COLO668 (cell line): Measurements from ENCODE around the gene RFT1.

Source experiments
- DNase-seq: peaks from one replicate; lab custom pipeline; 2025; ENCODE audit not compliant: unreplicated experiment; lab: John Stamatoyannopoulos, UW

The RFT1 gene

DNA sequence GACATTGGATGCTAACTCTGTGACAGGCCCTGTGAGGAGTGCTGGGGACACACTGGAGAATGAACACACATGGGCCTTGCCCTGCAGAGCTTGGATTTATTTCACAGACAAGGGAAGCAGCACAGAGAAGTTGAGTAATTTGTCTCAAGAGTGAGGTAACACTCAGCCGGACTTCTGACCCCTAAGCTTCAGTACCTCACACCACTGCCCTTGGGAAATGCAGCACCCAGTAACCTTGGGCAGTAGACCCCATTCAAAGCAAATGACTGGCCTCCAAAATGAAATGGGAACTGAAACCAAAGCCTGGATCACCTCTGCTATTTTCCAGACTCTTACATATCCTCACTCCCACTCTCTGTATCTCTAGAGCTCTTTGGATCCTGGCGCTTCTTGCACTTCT is 37.3 kb downstream of the RFT1 start:
- DNase-seq: no peak

DNA sequence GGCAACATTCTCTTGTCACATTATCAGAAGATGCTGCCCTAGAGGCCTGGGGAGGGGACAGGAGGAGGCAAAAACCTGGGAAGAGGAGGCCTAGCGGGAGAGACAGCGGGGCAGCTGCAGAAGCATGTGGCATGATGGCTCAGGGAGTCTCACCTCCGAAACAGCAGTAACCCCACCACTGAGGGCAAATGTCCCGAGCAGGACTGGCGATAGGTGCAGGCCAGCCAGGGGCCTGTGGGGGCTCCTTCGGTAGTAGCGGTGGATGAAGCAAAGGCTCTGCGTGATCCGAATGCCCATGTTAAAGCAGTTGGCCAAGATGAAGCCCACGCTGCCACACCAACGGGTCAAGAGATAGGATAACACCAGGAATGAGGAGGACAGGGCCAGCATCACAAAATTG is 38.0 kb downstream of the RFT1 start:
- no peak for DNase-seq

DNA sequence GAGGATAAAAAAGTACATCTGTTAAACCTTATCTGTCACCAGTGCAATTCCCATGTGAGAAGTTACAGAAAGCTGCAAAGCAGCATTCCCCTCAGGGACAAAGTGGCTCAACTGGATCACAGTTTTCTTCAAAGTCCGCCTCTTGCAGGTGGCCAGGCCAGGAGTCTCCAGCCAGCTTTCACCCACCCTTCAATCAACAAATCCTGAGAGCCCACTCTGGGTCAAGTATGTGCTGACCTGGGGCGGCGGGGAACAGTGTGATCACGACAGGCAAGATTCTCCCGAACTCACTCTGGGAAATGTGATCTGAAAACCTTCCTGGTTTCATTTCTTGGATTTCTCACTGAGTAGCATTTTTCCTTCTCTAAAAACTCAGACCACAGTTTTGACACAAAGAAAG is 39.2 kb downstream of the RFT1 start:
- no peak for DNase-seq

DNA sequence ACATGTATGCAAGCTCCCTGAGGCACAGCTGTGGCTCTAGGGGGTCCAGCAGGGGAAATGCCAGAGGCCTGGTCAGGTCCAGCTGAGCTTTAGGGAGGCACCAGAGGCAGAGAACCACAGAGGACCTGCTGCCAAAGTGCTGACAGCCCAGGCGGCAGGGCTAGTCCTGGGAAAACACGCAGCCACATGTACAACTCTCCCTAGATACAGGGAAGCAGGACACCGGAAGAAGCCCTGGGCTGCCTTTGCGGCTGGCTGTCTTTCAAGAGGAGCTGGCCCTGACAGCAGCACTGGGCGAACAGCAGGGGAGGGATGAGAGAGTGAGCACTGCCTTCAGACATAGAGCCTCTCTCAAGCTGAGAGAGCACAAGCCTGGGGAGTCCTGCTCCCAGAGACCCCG is 40.7 kb downstream of the RFT1 start:
- DNase-seq: no peak

DNA sequence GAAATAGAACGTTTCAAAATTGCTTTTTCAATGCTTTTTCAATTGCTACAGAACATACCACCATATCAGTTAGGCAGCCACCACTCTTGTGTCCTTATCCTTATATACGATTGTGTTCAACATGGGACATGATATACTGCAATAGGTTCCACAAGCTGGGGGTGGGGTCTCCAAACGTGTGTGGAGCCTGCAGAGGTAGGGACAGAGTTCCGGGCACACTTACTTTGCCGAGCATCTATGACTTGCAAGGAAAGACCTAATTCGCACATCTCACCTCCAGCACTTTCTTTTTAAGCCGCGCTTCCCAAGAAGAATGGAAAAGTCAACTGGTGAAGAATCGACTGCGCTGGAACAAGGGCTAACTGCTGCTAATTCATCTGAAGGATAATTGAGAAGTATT is 44.8 kb downstream of the RFT1 start:
- no peak for DNase-seq

DNA sequence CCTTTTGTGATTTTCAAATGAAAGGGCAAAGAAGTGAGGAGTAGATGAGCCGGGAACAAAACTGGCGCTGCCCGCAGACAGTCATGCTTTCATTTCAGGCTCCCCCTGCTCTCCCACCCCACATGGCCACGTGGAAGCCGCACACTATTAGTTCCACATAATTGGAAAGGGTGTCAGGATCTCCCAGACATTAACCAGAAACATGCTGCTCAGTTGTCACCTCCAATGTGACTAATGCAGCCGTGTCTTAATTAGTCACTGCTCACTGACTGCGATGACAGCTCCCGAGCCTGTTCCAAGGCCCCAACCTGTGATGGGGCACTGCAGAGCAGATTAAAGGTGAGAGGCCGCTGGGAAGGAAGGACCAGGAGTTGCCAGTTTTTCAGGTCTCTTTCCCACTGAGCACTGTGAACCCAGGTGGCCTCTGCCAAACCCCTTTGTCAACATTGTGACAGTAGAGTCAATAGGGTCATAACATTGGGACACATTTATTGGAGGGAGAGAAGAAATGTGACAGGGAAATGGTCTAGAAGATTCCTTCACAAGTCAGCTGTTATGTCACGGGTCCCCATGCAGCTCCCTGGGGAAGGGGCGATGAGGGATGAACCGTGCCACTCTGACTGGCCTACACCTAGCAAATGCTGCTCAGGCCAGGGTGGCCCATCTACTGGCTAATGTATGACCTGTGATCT is 45.8 kb downstream of the RFT1 start:
- DNase-seq: no peak

DNA sequence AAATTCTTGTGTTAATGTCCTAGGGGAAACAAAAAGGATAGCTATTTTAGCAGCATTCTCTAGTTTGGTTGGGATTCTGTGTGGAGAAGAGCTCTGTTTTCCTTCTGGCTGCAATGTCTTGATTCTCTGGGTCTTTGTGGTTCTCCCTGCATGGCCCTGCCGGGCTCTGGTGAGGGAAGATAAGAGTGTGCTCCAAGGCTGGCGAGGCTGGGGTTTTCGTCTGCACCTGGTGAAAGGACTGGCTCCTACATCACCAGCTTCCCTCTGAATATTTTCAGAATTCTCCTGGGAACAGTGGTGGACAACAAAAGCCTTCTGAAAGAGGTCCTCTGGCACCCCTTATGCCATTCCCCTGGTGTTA is 46.3 kb downstream of the RFT1 start:
- DNase-seq: no peak

DNA sequence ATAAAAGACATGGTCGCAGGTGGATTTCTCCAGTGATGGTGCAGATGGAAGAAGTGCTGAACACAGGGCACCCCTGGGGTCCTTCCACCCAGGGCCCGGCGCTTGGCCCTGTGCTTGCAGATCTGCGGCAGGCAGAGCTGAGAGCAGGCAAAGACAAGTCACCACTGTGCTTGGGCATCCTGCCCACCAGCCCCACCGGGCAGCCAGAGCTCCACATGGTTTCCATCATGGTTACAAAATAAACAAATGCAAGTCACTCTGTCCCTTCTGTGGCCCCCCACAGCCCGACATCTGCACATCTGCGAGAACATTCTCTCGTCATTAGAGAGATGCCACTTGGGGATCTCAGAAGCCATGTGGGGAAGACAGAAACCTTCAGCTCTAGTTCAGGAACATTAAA is 46.7 kb downstream of the RFT1 start:
- DNase-seq: no peak

DNA sequence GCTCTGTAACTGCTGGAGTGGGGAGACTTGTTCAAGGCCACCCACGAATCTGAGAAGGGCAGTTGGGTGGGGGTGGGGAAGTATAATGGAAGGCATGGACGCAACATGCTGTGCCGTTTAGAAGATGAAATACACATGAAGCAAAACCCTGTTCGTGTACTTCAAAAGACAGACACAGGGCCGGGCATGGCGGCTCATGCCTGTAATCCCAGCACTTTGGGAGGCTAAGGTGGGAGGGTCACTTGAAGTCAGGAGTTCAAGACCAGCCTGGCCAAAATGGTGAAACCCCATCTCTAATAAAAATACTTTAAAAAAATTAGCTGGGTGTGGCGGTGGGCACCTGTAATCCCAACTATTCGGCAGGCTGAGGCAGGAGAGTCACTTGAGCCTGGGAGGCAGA is 47.5 kb downstream of the RFT1 start:
- DNase-seq: no peak

DNA sequence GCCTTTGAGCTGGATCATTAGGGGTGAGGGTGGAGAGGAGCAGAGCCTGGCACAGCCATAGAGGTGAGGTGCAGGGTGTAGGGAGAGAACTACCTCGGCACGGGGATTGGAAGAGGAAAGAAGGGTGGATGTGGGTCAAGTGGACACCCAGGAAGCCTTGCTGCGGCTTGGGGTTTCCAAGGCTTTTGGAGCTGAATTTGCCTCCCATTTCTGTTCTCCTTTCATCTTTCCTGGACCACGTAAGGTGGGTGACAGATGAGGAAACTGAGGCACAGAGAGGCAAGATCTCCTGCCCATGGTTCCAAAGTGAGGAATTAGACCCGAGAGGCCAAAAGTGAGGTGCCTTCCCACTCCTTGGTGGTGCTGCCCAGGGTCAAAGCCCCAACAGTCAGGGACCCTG is 48.9 kb downstream of the RFT1 start:
- DNase-seq: no peak

DNA sequence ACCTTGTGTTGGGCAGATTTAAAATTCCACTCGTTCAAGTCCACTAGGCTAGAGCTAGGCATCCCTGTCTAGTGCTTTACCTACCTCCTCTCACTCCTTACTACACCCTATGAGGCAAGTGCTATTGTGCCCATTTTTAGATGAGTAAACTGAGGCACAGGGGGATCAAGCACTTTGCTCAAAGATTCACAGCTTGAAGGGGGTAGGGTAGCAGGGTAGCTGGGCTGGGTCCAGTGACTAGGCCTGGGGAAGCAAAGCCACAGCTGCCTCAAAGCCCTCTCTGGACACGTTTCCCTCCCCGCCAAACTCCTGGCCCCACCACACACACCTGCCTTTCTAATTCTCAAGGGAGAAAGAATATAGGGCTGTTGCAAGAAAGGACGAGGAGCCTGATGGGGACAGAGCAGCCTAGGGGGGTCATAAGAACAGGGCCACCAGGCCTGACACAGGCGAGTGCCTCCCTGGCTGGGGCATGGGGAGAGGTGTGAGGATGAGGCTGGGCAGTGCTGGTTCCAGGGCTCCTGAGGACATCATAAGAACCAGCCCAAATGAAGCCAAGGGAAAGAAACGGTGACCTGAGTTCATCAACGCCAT is 49.5 kb downstream of the RFT1 start:
- DNase-seq: no peak

DNA sequence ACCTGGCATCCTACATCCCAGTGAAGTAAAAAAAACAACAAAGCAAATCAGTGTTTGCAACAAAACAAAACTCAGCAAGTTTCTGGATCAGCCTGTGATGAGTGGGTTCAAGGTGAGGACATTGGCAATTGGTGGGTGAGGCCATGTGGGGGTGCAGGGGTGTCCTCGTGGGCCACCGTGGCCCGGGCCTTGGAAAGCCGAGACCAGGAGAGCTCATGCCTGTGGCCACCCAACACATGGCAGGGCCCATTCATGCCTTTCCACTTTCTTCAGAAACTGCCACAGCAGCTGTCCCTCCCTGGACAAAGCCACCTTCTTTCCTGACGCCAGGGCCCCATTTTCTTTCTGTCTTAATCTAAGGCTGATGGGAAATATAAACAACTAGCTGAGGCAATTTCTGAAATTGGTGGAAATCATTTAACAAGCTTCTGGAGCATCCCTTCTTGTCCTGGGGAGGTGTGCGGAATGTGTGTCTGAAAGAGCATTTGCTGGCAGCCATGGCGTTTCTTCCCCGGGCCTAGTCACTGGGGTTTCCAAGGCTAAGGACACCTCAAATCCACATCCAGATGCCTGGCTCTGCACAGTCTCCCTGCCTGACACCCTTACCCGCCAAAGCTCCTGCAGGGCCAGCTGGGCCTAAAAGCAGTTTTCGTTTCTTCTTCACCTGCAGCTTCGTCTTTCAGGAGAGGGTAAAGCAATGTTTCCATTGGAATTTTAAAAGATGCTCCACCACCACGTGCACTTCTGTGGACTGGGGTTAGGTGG is 50.3 kb downstream of the RFT1 start:
- DNase-seq: no peak

DNA sequence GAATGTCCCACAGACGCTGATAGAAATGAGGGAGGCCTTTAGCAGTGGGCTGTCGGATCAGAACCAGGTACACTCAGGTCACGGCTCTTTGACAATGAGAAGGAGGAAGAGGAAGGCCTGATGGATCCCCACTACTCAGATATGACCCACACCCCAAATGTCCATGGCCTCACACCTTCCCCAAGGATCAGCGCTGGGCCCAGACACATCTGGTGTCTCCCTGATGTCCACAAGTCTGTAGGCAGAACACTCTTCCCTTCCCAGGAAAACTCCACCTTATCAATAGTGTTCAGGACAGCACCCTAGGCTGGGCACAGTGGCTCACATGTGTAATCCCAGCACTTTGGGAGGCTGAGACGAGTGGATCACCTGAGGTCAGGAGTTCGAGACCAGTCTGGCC is 51.1 kb downstream of the RFT1 start:
- no peak for DNase-seq

DNA sequence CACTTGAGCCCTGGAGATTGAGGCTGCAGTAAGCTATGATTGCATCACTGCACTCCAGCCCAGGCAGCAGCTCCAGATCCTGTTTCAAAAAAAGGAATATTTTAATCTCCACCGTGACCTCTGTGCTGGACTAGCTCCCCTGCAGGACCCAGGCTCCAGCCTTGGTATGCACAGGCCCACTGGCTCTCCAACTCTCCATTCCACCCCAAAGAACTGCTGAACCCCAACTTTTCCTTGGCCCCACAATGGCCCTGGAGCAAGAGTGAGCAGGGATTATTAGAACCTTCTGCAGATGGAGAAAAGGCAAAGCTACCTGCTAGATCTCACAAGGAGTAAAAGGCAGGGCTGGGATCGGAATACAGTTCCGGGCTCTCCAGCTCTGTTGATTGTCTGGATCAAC is 51.6 kb downstream of the RFT1 start:
- no peak for DNase-seq

DNA sequence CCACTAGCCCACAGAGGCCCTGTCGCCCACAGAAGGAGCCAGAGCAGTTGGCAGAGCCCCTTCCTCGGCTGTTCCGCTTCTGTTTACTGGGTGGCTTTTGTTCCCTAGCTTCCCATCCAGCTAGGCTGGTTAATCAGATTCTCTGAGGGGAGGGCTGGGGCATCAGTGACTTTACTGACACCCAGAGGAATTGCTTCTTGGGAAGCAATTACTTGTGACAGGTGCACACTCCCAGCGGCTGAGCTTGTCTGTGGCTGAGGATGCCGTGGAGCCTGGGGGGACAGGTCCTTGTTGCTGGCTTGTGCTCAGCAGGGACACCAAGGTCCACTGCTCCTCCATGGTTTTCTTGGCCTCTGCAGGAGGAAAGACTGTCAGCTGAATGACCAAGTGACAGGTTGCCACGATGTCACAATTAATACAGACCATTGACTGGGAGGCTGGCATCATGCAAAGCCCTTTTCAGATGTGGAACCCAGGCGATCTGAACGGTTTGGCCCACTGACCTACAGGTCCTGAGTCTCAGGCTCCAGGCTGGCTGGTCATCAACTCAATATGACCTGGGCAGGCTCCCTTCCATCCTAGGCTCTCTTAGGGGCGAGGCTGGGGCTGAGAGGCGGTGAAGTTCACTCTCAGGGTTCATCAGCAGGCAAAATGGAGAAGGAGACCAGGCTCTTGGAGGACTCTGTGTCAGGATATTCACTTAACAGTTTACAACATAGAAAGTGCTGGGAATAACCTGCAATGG is 52.6 kb downstream of the RFT1 start:
- DNase-seq: no peak

DNA sequence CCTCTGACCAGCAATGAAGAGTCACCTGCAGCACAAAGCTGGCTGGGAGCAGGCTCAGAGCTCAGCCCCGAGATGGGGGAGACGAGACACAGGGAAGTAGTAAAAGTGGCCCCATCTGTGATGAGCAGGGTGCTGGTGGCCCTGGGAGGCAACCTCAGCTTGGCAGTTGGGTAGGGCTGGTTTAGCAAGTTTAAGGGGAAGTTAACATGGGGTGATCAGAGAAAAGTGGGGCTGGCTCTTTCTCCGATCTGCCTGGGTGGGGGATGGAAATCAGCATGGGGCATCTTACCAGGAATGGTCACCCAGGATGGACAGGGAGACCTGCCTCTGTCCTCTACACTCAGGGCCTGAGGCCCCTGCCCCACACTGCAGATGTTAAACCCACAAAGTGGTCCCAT is 54.5 kb downstream of the RFT1 start:
- DNase-seq: no peak

DNA sequence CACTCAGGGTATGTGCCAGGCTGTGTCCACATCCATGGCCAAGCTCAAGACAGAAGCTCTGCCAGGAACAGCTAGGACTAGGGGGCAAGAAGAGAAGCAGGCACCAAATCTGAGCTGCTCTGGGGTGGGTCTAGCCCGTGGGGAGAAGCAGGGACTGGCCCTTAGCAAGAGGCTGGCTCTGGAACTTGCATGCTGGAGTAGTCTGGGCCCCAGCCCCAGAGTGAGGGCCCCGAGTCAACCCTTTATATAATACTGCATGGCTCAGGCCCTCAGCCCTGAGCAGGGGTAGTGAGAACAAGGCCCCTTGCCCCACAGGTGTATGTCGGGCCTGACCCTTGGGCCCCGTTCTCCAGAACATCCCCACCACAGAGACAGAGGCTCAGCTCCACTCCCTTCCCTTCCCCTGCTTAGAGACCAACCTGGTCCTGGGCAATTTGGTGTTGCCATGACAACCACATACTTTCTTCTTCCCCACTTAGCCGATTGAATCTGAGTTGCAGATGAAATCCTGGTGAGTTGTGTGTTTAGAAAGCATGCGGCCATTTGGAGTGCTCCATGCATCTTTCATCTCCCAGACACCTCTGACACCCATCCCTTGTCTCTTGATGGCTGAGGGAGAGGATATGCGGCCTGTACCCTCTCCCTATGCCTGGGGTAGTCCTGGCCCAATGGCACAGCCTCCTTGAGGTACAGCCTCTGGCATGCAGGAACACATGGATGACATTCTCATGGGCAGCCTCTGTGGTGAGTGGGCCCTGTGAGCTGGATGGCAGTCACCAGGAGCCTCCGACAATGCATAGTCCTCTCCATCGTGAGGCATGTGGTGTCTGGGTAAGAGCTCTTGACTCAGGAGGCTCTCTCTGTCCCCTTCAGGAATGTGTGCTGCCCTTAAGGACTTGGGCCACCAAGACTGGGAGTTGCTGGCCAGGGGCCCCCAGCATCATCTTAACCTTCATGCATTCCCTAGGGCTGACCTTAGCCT is 55.2 kb downstream of the RFT1 start:
- DNase-seq: no peak

DNA sequence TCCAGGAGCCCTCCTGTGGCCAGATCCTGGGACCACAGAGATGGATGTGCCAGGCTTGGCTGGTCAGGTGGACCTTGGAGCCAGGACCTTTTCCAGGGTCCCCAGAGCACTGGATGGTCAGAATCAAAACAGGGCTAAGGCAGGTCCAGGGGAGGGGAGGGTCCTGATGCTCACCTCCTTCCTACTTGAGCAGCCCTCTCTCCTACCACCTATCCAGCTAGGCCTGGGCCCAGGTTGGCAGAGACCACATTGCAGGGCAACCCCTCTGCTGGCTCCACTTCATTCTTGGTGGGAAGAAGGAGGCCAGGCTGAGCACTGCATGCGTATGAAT is 55.9 kb downstream of the RFT1 start:
- DNase-seq: no peak

DNA sequence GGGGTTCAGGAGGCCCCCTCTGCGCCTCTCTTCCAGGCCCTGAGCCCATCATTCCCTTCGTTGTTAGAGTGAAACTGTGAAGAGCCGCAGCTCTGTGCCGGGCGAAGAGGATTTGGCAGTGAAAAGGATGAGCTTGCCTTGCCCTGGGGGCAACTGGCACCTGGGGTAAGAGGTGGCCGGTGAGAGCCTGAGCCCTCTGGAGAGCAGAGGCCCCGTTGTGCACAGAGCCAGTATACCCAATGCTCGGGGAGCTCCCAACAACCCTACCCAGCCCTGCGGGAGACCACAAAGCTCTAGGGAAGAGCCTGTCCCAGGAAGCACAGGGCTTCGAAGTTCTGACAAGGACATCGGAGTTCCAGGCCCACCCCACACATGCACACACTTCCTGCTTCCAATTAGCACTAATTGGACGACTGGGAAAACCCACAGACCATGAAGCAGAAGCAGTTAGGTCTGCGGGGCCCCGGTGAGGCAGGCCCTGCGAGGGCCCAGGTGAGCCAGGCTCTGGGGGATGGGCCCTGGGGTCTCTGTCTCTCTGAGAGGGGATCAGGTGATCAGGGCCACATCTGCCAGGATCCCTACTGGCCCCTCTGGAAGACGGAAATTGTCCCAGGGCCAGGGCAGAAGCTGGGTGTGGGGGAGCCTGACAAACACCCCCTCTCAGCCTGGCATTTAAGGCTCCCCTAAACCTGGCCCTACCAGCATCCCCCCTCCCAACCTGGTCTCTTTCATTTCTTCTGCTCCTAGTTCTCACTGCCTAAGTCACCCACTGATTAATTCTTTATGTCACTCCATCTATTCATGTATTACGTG is 56.5 kb downstream of the RFT1 start:
- no peak for DNase-seq
